Ectodermal cell (in vitro differentiated cells): ENCODE data around the gene PREX1.

Source experiments
- H3K27ac ChIP-seq: 2 replicates; pipeline ENCODE4 v1.7.0; 2013; ENCODE audit warnings: mild to moderate bottlenecking, low read depth, low read length; ENCODE audit not compliant: insufficient read depth, poor library complexity, severe bottlenecking
- H3K27me3 ChIP-seq: 2 replicates; pipeline ENCODE4 v1.7.0; 2013; ENCODE audit warnings: mild to moderate bottlenecking, low read length; ENCODE audit not compliant: insufficient read depth, control insufficient read depth, poor library complexity, severe bottlenecking
- H3K36me3 ChIP-seq: one replicate; pipeline ENCODE4 v1.7.0; 2013; ENCODE audit warnings: low read length; ENCODE audit not compliant: control insufficient read depth, insufficient read depth
- H3K4me1 ChIP-seq: one replicate; pipeline ENCODE4 v1.7.0; 2013; ENCODE audit warnings: low read length; ENCODE audit not compliant: control insufficient read depth, insufficient read depth
- H3K4me3 ChIP-seq: 2 replicates; pipeline ENCODE4 v1.7.0; 2013; ENCODE audit warnings: low read depth, low read length, control low read depth; ENCODE audit not compliant: insufficient read depth
- H3K9me3 ChIP-seq: 2 replicates; pipeline ENCODE4 v1.7.0; 2013; ENCODE audit warnings: mild to moderate bottlenecking, low read length, moderate library complexity; ENCODE audit not compliant: control insufficient read depth
- WGBS, 2 experiments: methylation state at CpG; one replicate each; pipeline ENCODE4 v1.1.7; 2013; ENCODE audit warnings: missing lambda C conversion rate in 2 of 2; 5-methylcytosine and 5-hydroxymethylcytosine counted together

Gene PREX1

DNA sequence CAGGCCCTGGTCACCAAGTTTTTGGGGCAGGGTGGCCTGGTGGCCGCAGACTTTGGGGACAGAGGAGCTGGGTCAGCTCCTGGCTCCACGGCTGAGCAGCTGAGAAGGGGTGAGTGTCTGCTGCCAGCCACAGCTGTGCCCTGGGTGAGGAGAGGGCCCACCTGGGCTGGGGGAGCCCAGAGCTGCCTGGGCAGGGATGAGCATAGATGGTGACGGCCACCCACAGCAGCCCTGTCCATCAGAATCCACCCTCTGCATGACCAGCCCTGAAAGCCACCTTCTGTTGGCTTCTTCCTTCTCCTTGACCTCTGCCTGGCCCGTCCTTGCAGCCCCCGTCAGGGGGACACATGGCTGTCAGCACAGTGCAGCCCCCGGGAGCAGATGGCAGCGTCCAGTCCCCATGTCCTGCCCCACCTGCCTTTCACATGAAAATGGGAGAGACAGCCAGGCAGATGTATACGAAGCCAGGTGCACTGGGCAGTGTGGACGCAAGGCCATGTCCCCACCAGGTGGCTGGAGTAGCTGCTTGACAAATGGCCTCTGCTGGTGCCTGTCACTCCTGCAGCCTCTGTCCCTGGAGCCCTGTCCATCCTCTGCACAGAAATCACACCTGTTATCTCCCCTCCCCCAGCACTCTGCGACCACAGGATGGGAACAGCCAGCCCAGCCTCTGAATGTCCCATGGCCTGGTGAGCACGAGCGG is 220.8 kb downstream of the PREX1 start:
- H3K27me3 ChIP-seq, result no peaks in the 10 kb centered on the region
- 86 to 88% methylated on average over 12 of the region's 12 CpGs for WGBS, 2 experiments
- no peak overlapping the region for H3K27ac ChIP-seq
- no peak overlapping the region for H3K4me3 ChIP-seq
- peaks cover 7% of the 10 kb centered on the region for H3K4me1 ChIP-seq
- no peaks in the 10 kb centered on the region for H3K9me3 ChIP-seq
- H3K36me3 ChIP-seq, result no peaks in the 10 kb centered on the region

GRCh38 chr20:48606172-48606840 is 221.5 kb downstream of the PREX1 start:
- 89 to 92% methylated on average over 14 of the region's 14 CpGs for WGBS, 2 experiments
- no peaks in the 10 kb centered on the region for H3K36me3 ChIP-seq
- no peak overlapping the region for H3K27ac ChIP-seq
- no peaks in the 10 kb centered on the region for H3K27me3 ChIP-seq
- peaks cover 7% of the 10 kb centered on the region for H3K4me1 ChIP-seq
- no peak overlapping the region for H3K4me3 ChIP-seq
- H3K9me3 ChIP-seq, result no peaks in the 10 kb centered on the region

DNA sequence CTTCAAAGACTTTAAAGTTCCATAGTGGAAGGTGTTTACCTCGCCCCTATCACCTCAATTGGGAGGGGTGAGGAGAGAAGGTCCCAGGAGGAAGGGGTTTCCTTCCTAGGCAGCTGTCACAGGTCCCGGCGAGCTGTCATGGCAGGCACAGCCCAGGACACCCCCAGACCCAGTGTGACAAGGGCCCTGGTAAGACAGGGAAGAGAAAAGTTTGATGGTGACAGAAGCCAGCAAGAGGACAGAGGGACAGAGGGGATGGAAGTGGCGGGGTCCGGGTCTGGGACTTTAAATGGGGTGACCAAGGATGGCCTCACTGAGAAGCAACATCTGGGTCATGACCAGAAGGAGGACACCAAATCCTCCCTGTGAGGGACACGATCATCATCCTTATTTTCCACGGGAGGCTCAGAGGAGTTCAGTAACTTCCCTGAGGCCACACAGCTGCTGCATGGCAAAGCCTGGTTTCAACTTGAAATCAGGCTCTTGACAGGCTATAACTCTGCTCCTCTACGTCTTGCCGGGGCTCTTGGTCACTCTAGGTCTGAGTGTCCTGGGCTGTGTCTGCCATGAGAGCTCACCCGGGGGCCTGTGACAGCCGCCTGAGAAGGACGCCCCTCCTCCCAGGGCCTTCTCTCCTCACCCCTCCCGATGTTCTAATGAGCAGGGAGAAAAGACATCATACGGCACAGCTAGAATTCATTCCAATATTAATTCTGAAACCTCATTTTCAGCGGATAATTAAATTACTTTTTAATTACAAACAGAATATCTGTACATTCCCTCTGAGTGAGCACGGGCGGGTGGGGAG is 222.2 kb downstream of the PREX1 start:
- Histone ChIP-seq H3K27ac (no peak overlapping the region), H3K27me3 (no peaks in the 10 kb centered on the region), H3K9me3 (no peaks in the 10 kb centered on the region), H3K4me1 (peaks cover 7% of the 10 kb centered on the region), H3K36me3 (no peaks in the 10 kb centered on the region), H3K4me3 (no peak overlapping the region)
- whole genome bisulfite sequencing, 2 experiments, result 90 to 94% methylated on average over 17 of the region's 17 CpGs

- H3K9me3 ChIP-seq, result no peaks in the 10 kb centered on the region
- no peak overlapping the region for H3K27ac ChIP-seq
- H3K4me1 ChIP-seq, result peaks cover 7% of the 10 kb centered on the region
- no peaks in the 10 kb centered on the region for H3K36me3 ChIP-seq
- WGBS, 2 experiments, result 88 to 93% methylated on average over 7 of the region's 7 CpGs
- H3K4me3 ChIP-seq, result no peak overlapping the region
- no peaks in the 10 kb centered on the region for H3K27me3 ChIP-seq
Observed at GRCh38 chr20:48604936-48605335, 222.9 kb downstream of the PREX1 start.

- H3K27ac ChIP-seq, result no peak overlapping the region
- 88 to 90% methylated on average over 9 of the region's 9 CpGs for WGBS, 2 experiments
- peaks cover 7% of the 10 kb centered on the region for H3K4me1 ChIP-seq
- no peaks in the 10 kb centered on the region for H3K9me3 ChIP-seq
- no peak overlapping the region for H3K4me3 ChIP-seq
- no peaks in the 10 kb centered on the region for H3K27me3 ChIP-seq
- H3K36me3 ChIP-seq, result no peaks in the 10 kb centered on the region
Observed at GRCh38 chr20:48604426-48604825, 223.4 kb downstream of the PREX1 start.

DNA sequence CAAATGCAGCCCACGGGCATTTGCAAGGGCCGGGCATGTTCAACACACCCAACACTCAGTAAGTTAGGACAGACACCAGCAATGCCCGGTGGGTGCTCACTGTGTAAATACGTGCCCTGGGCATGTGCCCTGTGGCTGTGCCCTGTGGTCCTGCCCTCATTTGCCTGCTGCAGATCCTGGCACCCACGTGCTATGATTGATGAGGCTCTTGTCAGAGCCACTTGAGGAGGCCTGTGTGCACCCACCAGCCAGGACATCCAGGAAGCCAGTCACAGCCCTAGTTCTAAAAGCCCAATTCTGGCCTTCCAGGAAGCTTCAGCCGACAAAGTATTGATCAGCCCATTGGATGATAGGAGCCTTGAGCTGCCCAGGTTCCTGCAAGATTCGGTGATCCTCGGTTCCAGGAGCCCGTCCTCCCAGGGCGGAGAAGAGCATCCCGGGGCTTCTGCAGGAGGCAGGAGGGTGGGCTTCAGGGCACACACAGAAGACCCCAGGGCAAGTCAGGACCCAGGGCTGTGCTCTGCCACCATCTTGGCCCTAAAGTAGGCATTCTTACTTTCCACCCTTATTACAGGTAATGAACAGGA is 223.9 kb downstream of the PREX1 start:
- peaks cover 5% of the 10 kb centered on the region for H3K4me1 ChIP-seq
- no peak overlapping the region for H3K27ac ChIP-seq
- 92 to 93% methylated on average over 11 of the region's 11 CpGs for WGBS, 2 experiments
- no peaks in the 10 kb centered on the region for H3K9me3 ChIP-seq
- no peaks in the 10 kb centered on the region for H3K27me3 ChIP-seq
- H3K36me3 ChIP-seq, result no peaks in the 10 kb centered on the region
- H3K4me3 ChIP-seq, result no peak overlapping the region

GRCh38 chr20:48603116-48603818 is 224.5 kb downstream of the PREX1 start:
- no peak overlapping the region for H3K4me3 ChIP-seq
- no peaks in the 10 kb centered on the region for H3K4me1 ChIP-seq
- no peak overlapping the region for H3K27ac ChIP-seq
- H3K9me3 ChIP-seq, result no peaks in the 10 kb centered on the region
- WGBS, 2 experiments, result 60 to 63% methylated on average over 9 of the region's 9 CpGs
- H3K27me3 ChIP-seq, result no peaks in the 10 kb centered on the region
- H3K36me3 ChIP-seq, result no peaks in the 10 kb centered on the region

DNA sequence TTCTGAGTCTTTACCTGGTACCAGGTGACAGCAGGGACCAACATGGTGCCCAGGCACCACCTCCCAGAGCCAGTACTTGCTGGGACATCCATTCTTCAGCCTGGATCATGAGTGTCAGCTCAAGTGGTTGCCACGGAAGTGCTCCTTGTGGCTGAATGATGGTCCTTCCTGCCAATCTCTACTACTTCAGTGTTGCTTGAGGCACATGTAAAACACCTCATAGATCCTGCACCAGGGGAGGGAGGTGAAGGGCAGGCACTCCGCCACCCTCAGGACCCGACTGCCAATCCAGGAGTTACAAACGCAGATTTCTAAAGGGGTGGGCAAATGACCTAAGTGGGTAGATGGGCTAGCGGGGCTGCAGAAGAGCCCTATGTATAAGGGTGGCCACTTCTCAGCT is 226.0 kb downstream of the PREX1 start:
- Histone ChIP-seq H3K27ac (no peak overlapping the region), H3K36me3 (no peaks in the 10 kb centered on the region), H3K4me3 (no peak overlapping the region), H3K27me3 (no peaks in the 10 kb centered on the region), H3K9me3 (no peaks in the 10 kb centered on the region), H3K4me1 (no peaks in the 10 kb centered on the region)
- 92 to 94% methylated on average over 5 of the region's 5 CpGs for WGBS, 2 experiments

- Histone ChIP-seq H3K27ac (no peak overlapping the region), H3K27me3 (no peaks in the 10 kb centered on the region), H3K4me1 (no peaks in the 10 kb centered on the region), H3K36me3 (no peaks in the 10 kb centered on the region), H3K4me3 (no peak overlapping the region), H3K9me3 (no peaks in the 10 kb centered on the region)
- 90 to 93% methylated on average over 10 of the region's 10 CpGs for WGBS, 2 experiments
Observed at GRCh38 chr20:48600470-48600945, 227.3 kb downstream of the PREX1 start.
